COLO668 (cell line): ENCODE data around the gene MTMR12.
A peak's percentile ranks its signal among the peaks of the same experiment; 100 is the strongest.

ENCODE experiments used
- DNase-seq: peaks from one replicate; lab custom pipeline; 2025; ENCODE audit not compliant: unreplicated experiment; lab: John Stamatoyannopoulos, UW

The MTMR12 gene

GRCh38 chr5:32312595-32313332, at the start of gene MTMR12:
Gene MTMR12 (minus strand): TSS chr5:32312939. CDS start chr5:32312838, 101 bp downstream.
- peak; percentile 100 for DNase-seq

DNA sequence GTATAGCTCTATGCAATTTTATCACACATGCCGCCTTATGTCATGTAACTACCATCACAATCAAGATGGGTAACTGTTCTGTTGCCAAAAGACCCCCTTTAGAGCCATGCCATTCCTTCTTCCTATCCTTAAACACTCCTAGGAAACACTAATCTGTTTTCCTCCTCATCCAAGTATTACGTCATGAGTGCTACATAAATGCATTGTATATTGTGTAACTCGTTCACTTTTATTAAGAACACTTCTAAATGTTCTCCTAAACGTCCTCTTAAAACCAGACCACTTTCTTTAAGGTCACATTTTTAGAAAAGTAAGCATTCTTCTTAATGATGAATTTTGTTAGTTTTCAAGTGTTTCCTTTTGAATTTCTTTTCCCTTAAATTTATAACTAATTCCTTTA, 49.8 kb upstream of the MTMR12 start:
- no peak for DNase-seq

GRCh38 chr5:32360906-32361305, 48.2 kb upstream of the MTMR12 start:
- DNase-seq: no peak

- DNase-seq: no peak
Observed at GRCh38 chr5:32358611-32359010, 45.9 kb upstream of the MTMR12 start.

- no peak for DNase-seq
Observed at GRCh38 chr5:32357658-32358057, 44.9 kb upstream of the MTMR12 start.

GRCh38 chr5:32355686-32356085, 42.9 kb upstream of the MTMR12 start:
- no peak for DNase-seq

DNA sequence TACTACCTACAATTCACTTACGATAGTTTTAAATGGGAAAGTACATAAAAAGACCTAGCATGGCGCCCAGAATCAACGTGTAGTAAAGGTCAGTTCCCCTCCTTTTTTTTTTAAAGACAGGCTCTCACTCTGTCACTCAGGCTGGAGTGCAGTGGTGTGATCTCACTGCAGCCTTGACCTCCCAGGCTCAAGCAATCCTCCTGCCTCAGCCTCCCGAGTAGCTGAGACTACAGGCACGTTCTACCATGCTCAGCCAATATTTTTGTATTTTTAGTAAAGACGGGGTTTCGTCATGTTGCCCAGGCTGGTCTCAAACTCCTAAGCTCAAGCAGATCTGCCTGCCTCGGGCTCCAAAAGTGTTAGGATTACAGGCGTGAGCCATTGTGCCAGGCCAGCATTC, 40.7 kb upstream of the MTMR12 start:
- DNase-seq: no peak

GRCh38 chr5:32352685-32353084, 39.9 kb upstream of the MTMR12 start:
- DNase-seq: no peak

DNA sequence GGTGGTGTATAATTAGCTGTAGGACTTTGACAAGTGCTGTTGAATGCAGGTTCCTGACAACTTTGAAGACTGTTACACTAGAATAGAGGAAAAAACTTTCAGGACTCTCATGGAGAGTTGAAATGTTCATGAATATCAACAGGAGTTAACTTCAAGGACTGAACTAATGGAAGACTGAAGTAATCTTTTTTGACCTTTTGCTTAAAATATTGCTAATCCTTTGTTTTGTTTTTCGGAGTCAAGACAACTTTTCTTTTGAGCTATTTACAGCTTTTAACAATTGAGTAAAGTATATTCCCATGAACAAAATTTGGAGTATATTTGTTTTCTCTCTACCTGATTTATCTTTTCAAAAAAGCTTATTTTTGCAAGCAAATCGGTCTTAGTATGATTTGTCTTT, 34.1 kb upstream of the MTMR12 start:
- no peak for DNase-seq

DNA sequence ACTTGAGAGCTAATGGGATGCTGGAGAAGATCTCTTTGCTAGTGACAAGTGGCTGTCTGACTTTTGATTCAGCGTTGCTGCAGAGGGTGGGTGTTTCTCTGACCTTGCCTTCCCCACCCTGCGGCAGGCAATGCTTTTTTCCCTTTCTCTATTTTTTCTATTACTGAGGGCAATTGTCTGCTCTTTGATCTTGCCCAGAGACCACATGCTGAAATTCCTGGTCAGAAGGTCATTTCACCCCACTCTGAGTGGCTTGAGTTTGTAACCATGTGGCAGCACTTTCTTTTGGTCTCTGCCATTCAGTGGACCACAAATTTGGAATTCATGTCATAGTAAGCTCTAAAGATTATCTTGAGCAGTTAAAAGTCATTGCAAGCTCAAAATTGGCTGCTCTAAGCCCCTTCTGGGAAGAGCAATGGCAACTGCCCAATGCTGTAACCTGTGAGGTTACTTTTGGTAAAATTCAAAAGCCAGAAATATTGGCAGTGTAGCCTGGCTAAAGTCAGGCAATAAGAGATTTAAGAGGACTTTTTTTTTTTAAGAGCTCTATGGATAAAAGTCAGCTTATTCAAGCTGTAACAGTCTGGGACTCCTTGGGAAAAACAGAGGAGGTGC, 30.4 kb upstream of the MTMR12 start:
- DNase-seq: no peak

DNA sequence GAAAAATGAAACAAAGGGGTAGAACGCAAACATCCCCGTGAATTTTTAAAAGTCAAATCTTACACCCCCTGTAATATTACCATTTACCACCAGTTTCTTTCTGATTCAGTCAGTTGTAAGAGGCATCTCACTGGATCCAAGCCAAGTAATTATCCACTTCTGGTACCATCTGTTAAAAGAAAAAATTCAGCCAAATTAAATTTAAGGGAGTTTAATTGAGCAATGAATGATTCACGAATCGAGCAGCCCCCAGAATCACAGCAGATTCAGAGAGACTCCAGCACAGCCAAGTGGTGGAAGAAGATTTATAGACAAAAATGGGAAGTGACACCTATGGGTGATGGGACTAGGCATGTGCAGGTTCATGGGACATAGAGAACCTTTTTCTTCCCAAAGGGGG, 29.9 kb upstream of the MTMR12 start:
- no peak for DNase-seq

DNA sequence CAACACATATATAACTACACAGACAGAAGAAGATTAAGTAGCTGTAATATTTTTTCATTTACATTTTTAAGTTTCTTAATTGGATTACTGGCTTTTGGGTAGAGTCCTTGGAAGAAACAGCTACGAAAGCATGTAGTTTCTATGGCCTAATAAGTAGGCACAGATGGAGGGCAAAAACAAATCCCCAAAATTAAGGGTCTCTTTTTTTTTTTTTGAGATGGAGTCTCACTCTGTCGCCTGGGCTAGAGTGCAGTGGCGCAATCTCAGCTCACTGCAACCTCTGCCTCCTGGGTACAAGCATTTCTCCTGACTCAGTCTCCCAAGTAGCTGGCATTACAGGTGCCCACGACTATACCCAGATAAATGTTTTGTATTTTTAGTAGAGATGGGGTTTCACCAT, 27.1 kb upstream of the MTMR12 start:
- DNase-seq: no peak

- no peak for DNase-seq
Observed at GRCh38 chr5:32339198-32339597, 26.5 kb upstream of the MTMR12 start.

DNA sequence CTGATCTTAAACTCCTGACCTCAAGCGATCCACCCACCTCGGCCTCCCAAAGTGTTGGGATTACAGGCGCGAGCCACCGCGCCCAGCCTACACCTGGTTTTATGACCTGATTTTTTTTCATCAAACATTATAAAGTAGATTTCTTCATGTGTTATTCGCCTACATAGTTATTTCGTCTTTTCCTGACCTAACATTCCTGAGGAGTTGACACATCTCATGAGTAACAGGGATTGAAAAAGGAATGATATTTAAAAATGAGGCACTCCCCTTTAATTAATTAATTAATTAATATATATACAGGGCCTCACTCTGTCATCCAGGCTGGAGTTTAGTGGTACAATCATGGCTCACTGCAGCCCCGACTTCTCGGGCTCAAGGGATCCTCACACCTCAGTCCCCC, 20.2 kb upstream of the MTMR12 start:
- no peak for DNase-seq

DNA sequence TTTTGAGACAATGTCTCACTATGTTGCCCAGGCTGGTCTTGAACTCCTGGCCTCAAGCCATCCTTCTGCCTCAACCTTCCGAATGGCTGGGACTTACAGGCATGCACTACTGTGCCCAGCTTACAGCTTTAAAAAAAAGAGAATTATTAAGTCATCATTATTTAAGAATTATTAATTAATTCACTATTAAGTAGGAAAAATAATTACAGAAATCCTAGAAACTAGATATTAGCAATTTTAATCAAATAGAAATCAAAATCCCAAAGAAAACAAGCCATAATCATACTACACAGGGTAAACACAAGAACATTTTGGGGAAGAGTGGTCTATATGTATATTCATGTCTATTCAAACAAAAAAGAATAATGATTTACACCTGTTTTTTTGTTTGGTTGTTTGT, 19.6 kb upstream of the MTMR12 start:
- no peak for DNase-seq

DNA sequence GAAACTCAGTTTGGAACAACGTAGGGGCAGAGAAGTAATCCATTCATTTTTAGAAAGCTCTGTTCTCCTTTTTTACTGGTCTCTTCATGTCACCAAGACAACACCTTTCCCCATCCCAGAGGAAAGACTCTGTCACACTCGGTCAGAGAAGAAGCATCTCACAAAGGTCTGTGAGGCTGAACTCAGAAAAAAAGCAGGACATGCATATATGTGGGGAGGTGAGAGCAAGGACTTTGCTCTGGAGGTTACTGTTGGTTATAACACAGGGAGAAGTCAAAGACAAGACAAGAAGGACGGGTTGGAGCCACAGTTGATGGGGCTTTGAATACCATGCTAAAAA, 19.2 kb upstream of the MTMR12 start:
- DNase-seq: no peak

- no peak for DNase-seq
Observed at GRCh38 chr5:32331217-32331934, 18.6 kb upstream of the MTMR12 start.

DNA sequence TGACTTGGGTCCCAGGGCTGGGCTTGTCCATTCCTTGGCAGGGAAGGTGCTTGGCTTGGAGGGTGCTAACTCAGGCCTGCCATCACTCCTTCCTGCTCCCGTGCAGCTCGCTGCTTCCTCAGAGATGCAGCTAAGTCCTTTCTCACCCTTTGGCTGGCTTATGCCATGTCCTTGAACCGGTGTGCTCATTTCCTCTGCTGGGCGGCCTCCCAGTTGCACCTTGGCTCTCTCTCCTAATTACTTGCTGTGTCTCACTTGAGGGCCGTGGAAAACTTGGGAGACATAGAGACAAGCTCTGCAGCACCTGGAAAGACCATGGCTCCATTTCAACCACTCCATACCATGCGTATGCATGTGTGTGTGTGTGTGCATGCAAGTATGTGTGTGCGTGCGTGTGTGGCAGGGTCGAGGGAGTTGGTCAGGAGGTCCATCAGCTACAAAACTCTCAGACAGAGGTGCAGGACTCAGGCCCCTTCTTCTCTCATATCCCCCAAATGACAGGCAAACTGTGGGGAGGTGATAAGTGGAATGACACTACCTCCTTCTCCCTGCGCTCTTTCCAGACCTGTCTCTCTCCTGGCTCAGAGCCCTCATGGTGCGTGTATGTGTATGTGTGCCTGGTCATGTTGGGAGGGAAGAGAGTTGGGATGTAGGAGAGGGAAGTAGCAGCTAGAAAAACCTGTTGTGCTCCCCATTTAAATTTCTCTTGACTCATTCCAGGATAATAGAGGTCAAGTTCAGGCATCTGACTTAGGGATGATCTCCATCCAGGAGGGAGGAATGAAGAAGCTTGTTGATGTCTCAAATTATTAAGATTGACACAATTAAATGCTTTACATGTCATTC, 17.6 kb upstream of the MTMR12 start:
- no peak for DNase-seq

GRCh38 chr5:32329395-32329834, 16.7 kb upstream of the MTMR12 start:
- peak; percentile 68 for DNase-seq

- no peak for DNase-seq
Observed at GRCh38 chr5:32326216-32326772, 13.6 kb upstream of the MTMR12 start.

DNA sequence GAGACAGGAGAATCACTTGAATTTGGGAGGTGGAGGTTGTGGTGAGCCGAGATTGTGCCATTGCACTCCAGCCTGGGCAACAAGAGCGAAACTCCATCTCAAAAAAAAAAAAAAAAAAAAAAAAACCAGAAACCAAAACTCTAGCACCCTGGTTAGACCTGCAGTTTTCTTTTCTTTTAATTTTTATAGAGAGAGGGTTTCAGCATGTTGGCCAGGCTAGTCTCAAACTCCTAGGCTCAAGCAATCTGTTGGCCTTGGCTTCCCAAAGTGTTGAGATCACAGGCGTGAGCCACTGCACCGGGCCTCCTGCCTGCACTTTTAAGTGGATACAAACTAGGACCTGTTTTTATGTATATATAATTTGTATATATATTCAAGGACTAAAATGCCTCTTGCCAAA, 12.9 kb upstream of the MTMR12 start:
- DNase-seq: no peak
